Endothelial cell (in vitro differentiated cells): Measurements from ENCODE around the gene LENG8. TPM values are rescaled to one million over a fixed set of nuclear protein-coding genes. Genes with fewer than 3 reads are reported as not detected.
A peak's percentile ranks its signal among the peaks of the same experiment; 100 is the strongest.

Experiments used
- DNase-seq: peaks from one replicate; pipeline ENCODE4 v3.0.0; 2021; ENCODE audit warnings: low spot score
- H3K27ac Mint-ChIP-seq: one replicate; pipeline ENCODE4 v1.8.0; 2021; ENCODE audit warnings: mixed read lengths, inconsistent platforms; ENCODE audit not compliant: unreplicated experiment
- H3K27me3 Mint-ChIP-seq: one replicate; pipeline ENCODE4 v1.8.0; 2021; ENCODE audit warnings: mild to moderate bottlenecking, moderate library complexity, mixed read lengths, inconsistent platforms; ENCODE audit not compliant: unreplicated experiment
- H3K36me3 Mint-ChIP-seq: one replicate; pipeline ENCODE4 v1.8.0; 2021; ENCODE audit warnings: mild to moderate bottlenecking, low read depth, mixed read lengths, inconsistent platforms; ENCODE audit not compliant: unreplicated experiment
- H3K4me1 Mint-ChIP-seq: one replicate; pipeline ENCODE4 v1.8.0; 2021; ENCODE audit warnings: mild to moderate bottlenecking, mixed read lengths, inconsistent platforms; ENCODE audit not compliant: unreplicated experiment
- H3K4me3 Mint-ChIP-seq: one replicate; pipeline ENCODE4 v1.8.0; 2021; ENCODE audit warnings: mild to moderate bottlenecking, mixed read lengths, inconsistent platforms; ENCODE audit not compliant: unreplicated experiment
- H3K9me3 Mint-ChIP-seq: one replicate; pipeline ENCODE4 v1.8.0; 2021; ENCODE audit warnings: mixed read lengths, inconsistent platforms; ENCODE audit not compliant: unreplicated experiment
- CTCF ChIP-seq: fragments of 200-600 bp; sonication (generic); IDR thresholded peaks from one replicate; pipeline ENCODE4 v1.5.0; 2021; ENCODE audit warnings: antibody characterized with exemption; ENCODE audit not compliant: unreplicated experiment
- total RNA-seq: library from RNA; stranded (reverse); fragmentation: NEBNext Ultra II Directional; extraction: Animal tissue kit (Norgen Biotek cat#: 25700); gene quantifications from one replicate; pipeline ENCODE4 v1.2.1, GENCODE V29; 2021; ENCODE audit not compliant: unreplicated experiment

The LENG8 gene
- total RNA-seq, 1 donor from 2014 or later = 162 TPM

DNA sequence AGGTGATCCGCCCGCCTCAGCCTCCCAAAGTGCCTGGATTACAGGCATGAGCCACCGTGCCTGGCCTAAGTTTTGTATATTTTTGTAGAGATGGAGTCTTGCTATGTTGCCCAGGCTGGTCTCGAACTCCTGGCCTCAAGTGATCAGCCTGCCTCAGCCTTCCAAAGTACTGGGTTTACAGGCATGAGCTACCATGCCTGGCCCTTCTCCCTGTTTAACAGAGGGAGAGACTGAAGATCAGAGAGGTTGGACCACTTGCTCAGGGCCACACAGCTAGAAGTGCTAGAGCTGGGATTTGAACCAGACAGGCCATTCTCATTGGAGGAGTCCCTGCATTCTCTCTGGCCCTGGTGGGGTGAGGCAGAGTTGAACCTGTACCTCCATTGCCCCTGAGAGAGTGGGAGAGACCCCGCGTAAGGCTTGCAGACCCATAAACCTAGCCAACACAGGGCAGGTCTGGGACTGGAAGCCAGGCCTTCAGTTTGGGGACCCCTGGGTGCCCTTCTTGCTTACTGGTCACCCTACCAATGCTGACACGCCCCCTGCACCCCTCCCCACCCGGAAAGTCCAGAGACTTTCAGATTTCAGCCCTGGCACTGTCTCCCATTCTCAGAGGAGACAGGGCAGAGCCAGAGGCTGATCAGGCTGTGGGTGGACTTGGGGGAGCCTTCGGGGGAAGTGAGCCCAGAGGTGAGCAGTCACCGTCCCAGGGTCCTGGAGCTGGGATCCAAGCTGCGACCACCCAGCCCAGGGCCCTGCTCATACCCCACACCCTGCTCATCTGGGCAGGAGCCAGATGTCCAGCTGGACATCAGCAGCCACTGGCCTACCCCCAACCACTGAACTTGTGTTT is 20.4 kb upstream of the LENG8 start:
- DNase-seq = no peak
- Mint-ChIP-seq H3K4me1 (peaks cover 5% of the 10 kb centered on the region), H3K9me3 (no peaks in the 10 kb centered on the region), H3K36me3 (no peaks in the 10 kb centered on the region), H3K27ac (no peak overlapping the region), H3K4me3 (no peak overlapping the region), H3K27me3 (peaks cover 8% of the 10 kb centered on the region)
- no peak for TF ChIP-seq CTCF

- Mint-ChIP-seq H3K9me3 (no peaks in the 10 kb centered on the region), H3K27ac (no peak overlapping the region), H3K4me1 (peaks cover 7% of the 10 kb centered on the region), H3K36me3 (no peaks in the 10 kb centered on the region), H3K27me3 (peaks cover 8% of the 10 kb centered on the region), H3K4me3 (no peak overlapping the region)
- no peak for TF ChIP-seq CTCF
- DNase-seq = no peak
Observed at GRCh38 chr19:54429176-54429495, 19.9 kb upstream of the LENG8 start.

GRCh38 chr19:54429545-54430227 is 19.3 kb upstream of the LENG8 start:
- DNase-seq = no peak
- Mint-ChIP-seq H3K4me3 (no peak overlapping the region), H3K9me3 (no peaks in the 10 kb centered on the region), H3K4me1 (peaks cover 7% of the 10 kb centered on the region), H3K27me3 (peaks cover 8% of the 10 kb centered on the region), H3K36me3 (no peaks in the 10 kb centered on the region), H3K27ac (no peak overlapping the region)
- no peak for TF ChIP-seq CTCF

DNA sequence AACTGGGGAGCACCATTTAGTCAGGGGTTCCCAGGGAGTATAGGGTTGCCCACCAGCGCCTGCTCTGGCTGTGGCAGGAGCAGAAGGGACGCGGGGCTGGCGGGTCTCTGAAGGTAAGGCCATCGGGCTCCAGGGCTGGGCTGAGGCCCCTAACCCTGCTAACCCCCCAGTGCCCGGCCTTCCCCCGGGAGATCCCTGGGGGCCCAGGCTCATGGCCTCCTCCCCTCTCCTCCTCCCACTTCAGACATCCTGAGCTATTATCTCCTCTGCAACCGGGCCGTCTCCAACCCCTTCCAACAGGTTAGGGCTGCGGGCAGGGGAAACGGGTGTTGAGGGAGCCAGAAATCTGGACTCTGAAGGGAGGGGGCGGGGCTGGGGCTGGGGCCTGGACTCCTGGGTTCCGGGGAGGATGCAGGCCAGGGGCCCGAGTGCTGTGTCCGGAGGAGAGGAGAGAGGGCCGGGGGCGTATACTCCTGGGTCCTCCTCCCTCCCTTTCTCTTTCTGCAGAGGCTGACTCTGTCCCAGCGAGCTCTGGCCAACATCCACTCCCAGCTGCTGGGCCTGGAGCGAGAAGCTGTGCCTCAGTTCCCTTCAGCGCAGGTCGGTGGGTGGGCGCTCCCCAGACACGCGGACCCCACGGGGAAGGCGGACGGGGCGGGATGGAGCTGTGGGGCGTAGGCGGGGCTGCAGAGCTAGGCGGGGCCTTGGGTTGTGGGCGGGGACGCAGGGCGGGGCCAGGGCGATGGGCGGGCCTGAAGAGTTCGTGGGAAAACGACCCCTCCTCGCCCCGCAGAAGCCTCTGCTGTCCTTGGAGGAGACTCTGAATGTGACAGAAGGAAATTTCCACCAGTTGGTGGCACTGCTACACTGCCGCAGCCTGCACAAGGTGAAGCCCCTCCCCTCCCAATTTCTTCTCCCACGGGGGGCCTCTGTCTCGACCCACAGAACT is 18.4 kb upstream of the LENG8 start:
- no peak for TF ChIP-seq CTCF
- H3K27ac Mint-ChIP-seq = no peak overlapping the region
- H3K27me3 Mint-ChIP-seq = peaks cover 8% of the 10 kb centered on the region
- H3K9me3 Mint-ChIP-seq = no peaks in the 10 kb centered on the region
- peak; percentile 83 for DNase-seq
- peaks cover 7% of the 10 kb centered on the region for H3K4me1 Mint-ChIP-seq
- no peak overlapping the region for H3K4me3 Mint-ChIP-seq
- no peaks in the 10 kb centered on the region for H3K36me3 Mint-ChIP-seq
